Lung (tissue), 12 donors: ENCODE data around the gene ROCK1. TPM values are rescaled to one million over a fixed set of nuclear protein-coding genes. Genes with fewer than 3 reads are reported as not detected.
A peak's percentile ranks its signal among the peaks of the same experiment; 100 is the strongest.

Experiments used
- ATAC-seq: fragments of 200-7000 bp; cut with Tn5 transposase; one replicate; pipeline ENCODE4 v1.9.1; 2020; ENCODE audit warnings: moderate number of reproducible peaks; ENCODE audit not compliant: insufficient read depth, low FRiP score
- DNase-seq, 3 donors: peaks; one replicate each; pipeline ENCODE4 v3.0.0-alpha.2; 2013 to 2017
- H3K27ac ChIP-seq, 2 donors: one replicate each; pipeline ENCODE4 v1.5.1; 2013; ENCODE audit warnings: mild to moderate bottlenecking in 2 of 2, moderate library complexity in 2 of 2, control low read depth in 1 of 2, inconsistent platforms in 1 of 2, low read depth in 1 of 2, low read length in 1 of 2
- H3K27me3 ChIP-seq, 3 donors: one replicate each; pipeline ENCODE4 v1.5.1; 2013; ENCODE audit warnings: low read length in 2 of 3; ENCODE audit not compliant: control insufficient read depth in 3 of 3, insufficient read depth in 3 of 3
- H3K36me3 ChIP-seq, 4 donors: one replicate each; pipeline ENCODE4 v1.5.1; 2013; ENCODE audit warnings: low read length in 4 of 4, mild to moderate bottlenecking in 1 of 4, moderate library complexity in 1 of 4; ENCODE audit not compliant: control insufficient read depth in 4 of 4, insufficient read depth in 4 of 4
- H3K4me1 ChIP-seq, 5 donors: one replicate each; pipeline ENCODE4 v1.5.1; 2013; ENCODE audit warnings: low read length in 5 of 5, mild to moderate bottlenecking in 2 of 5, moderate library complexity in 1 of 5; ENCODE audit not compliant: control insufficient read depth in 5 of 5, insufficient read depth in 5 of 5
- H3K4me3 ChIP-seq: one replicate; pipeline ENCODE4 v1.5.1; 2013; ENCODE audit warnings: mild to moderate bottlenecking, control low read depth, moderate library complexity
- H3K9ac ChIP-seq, 2 donors: one replicate each; pipeline ENCODE4 v1.5.1; 2013; ENCODE audit warnings: low read length in 2 of 2, control low read depth in 1 of 2; ENCODE audit not compliant: insufficient read depth in 1 of 2
- H3K9me3 ChIP-seq, 4 donors: one replicate each; pipeline ENCODE4 v1.5.1; 2013; ENCODE audit warnings: low read length in 3 of 4, mild to moderate bottlenecking in 1 of 4, moderate library complexity in 1 of 4; ENCODE audit not compliant: control insufficient read depth in 4 of 4, insufficient read depth in 3 of 4
- WGBS, 2 donors: extraction: QIAGEN DNeasy Blood & Tissue Kit; methylation state at CpG; one replicate each; pipeline ENCODE4 v1.1.7; 2013; 5-methylcytosine and 5-hydroxymethylcytosine counted together
- polyA plus RNA-seq, 2 donors: library from polyadenylated mRNA; stranded (reverse); fragments of 200-250 nt; gene quantifications; one replicate each; pipeline ENCODE4 v1.2.1, GENCODE V29; 2013
- total RNA-seq, 2 donors: library from RNA; depleted of rRNA in 1 of 2; stranded (reverse); fragments of >200 nt in 1 of 2; gene quantifications; one replicate each; pipeline ENCODE4 v1.2.1, GENCODE V29; 2014 to 2021
- TF ChIP-seq, protein P1 (sequence below): IDR thresholded peaks from 2 replicates; pipeline ENCODE4 v1.5.1; 2012; ENCODE audit warnings: mild to moderate bottlenecking; ENCODE audit errors: control extremely low read depth, extremely low read depth
- donor health status: control.
- donor health status: control.
- donor health status: Bipolar disorder and iron deficiency.
- donor health status: healthy.
- donor health status: DM: yes; HTN: yes; CAD: no.

Gene ROCK1
- total and polyA plus RNA-seq, 4 donors, result 13.4 to 115 (median 35.9) TPM

- 92 to 98% methylated on average over 23 to 27 of the region's 27 CpGs for WGBS, 2 donors
- Histone ChIP-seq H3K27me3 (no peaks in the 10 kb centered on the region), H3K9ac (no peak overlapping the region), H3K9me3 (no peaks in the 10 kb centered on the region), H3K27ac (no peak overlapping the region), H3K36me3 (no peaks in the 10 kb centered on the region), H3K4me1 (peaks cover 0 to 17% (median 0%) of the 10 kb centered on the region in 5 donors), H3K4me3 (no peak overlapping the region)
- TF ChIP-seq, protein P1, sequence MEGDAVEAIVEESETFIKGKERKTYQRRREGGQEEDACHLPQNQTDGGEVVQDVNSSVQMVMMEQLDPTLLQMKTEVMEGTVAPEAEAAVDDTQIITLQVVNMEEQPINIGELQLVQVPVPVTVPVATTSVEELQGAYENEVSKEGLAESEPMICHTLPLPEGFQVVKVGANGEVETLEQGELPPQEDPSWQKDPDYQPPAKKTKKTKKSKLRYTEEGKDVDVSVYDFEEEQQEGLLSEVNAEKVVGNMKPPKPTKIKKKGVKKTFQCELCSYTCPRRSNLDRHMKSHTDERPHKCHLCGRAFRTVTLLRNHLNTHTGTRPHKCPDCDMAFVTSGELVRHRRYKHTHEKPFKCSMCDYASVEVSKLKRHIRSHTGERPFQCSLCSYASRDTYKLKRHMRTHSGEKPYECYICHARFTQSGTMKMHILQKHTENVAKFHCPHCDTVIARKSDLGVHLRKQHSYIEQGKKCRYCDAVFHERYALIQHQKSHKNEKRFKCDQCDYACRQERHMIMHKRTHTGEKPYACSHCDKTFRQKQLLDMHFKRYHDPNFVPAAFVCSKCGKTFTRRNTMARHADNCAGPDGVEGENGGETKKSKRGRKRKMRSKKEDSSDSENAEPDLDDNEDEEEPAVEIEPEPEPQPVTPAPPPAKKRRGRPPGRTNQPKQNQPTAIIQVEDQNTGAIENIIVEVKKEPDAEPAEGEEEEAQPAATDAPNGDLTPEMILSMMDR, result no peak
- ATAC-seq, result no peak
- no peak for DNase-seq
Observed at GRCh38 chr18:21132398-21132918, 20.8 kb upstream of the ROCK1 start.

DNA sequence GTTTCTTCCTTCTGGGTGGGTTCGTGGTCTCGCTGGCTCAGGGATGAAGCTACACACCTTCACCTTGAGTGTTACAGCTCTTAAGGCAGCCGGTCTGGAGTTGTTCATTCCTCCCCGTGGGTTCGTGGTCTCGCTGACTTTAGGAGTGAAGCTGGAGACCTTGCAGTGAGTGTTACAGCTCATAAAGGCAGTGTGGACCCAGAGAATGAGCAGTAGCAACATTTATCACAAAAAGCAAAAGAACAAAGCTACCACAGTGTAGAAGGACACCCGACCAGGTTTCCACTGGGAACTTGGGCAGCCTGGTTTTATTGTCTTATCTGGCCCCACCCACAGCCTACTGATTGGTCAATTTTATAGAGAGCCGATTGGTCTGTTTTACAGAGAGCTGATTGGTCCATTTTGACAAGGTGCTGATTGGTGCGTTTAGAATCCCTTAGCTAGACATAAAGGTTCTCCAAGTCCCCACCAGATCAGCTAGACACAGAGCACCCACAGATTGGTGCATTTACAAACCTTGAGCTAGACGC is 20.1 kb upstream of the ROCK1 start:
- Histone ChIP-seq H3K9ac (peak overlapping the region in 1 of 2 donors; percentile 42), H3K27me3 (no peaks in the 10 kb centered on the region), H3K36me3 (no peaks in the 10 kb centered on the region), H3K27ac (no peak overlapping the region), H3K4me1 (peaks cover 0 to 17% (median 0%) of the 10 kb centered on the region in 5 donors), H3K9me3 (no peaks in the 10 kb centered on the region), H3K4me3 (no peak overlapping the region)
- DNase-seq (no peak), ATAC-seq (no peak)
- WGBS, 2 donors, result 93 to 96% methylated on average over 10 of the region's 10 CpGs
- TF ChIP-seq, protein P1, result no peak

DNA sequence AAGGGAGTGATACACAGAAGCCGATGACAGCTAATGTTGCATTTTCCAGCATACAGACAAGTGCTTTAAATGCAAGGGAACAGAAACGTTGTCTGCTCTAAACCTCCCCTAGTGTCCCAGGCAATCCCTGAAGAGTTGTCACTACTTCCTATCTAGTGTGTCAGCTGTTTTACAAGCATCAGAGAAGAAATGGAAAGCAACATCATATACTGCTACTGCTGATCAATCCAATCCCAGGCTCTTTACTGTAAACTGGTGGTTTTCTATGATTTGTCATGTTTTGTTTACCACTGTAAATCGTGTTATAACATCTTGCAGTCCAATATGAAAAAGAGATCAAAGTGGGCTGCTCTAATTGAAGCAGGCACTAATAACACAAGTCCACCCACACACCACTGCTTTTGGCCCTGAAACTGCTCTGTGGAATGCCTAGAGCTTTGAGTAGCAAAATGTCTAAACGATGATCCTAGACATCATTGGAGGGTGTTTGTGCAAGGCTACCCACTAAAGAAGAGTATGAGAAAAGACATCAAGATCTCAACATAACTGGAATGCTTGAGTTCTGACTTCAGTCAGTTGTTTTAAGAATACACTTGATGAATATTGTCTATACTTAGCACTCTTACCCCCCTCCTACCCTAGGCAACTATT is 18.1 kb upstream of the ROCK1 start:
- Histone ChIP-seq H3K4me1 (peaks cover 0 to 17% (median 0%) of the 10 kb centered on the region in 5 donors), H3K4me3 (no peak overlapping the region), H3K9me3 (no peaks in the 10 kb centered on the region), H3K27ac (no peak overlapping the region), H3K9ac (no peak overlapping the region), H3K36me3 (no peaks in the 10 kb centered on the region), H3K27me3 (no peaks in the 10 kb centered on the region)
- WGBS, 2 donors, result 53 to 68% methylated on average over 4 of the region's 4 CpGs
- ATAC-seq (no peak), DNase-seq (no peak)
- TF ChIP-seq, protein P1, result no peak
